Nephron (organoid): ENCODE data around the gene GAS5.

Experiments used
- H3K27ac Mint-ChIP-seq, 3 experiments: 2 replicates each; pipeline ENCODE4 v1.8.0; 2020; ENCODE audit warnings: mixed read lengths in 3 of 3, mild to moderate bottlenecking in 2 of 3, moderate library complexity in 1 of 3
- H3K27me3 Mint-ChIP-seq: 2 replicates; pipeline ENCODE4 v1.8.0; 2021; ENCODE audit warnings: low read depth, mild to moderate bottlenecking, moderate library complexity, mixed read lengths
- H3K36me3 Mint-ChIP-seq: 2 replicates; pipeline ENCODE4 v1.8.0; 2020; ENCODE audit warnings: low read depth, mixed read lengths
- H3K4me1 Mint-ChIP-seq: 2 replicates; pipeline ENCODE4 v1.8.0; 2020; ENCODE audit warnings: mixed read lengths
- H3K4me3 Mint-ChIP-seq, 3 experiments: 2 replicates each; pipeline ENCODE4 v1.8.0; 2020; ENCODE audit warnings: mild to moderate bottlenecking in 3 of 3, mixed read lengths in 3 of 3, moderate library complexity in 2 of 3
- H3K9me3 Mint-ChIP-seq: 2 replicates; pipeline ENCODE4 v1.8.0; 2020; ENCODE audit warnings: mixed read lengths
- CTCF ChIP-seq, 3 experiments: fragments of 200-600 bp; sonication (generic); IDR thresholded peaks; one replicate each; pipeline ENCODE4 v1.5.0; 2021; ENCODE audit warnings: antibody characterized with exemption in 3 of 3; ENCODE audit not compliant: unreplicated experiment in 3 of 3

GAS5 gene

GRCh38 chr1:173876732-173877131 is 8.9 kb upstream of the GAS5 start:
- H3K27me3 Mint-ChIP-seq: no peaks in the 10 kb centered on the region
- H3K36me3 Mint-ChIP-seq: peaks cover 64% of the 10 kb centered on the region
- no peak for TF ChIP-seq CTCF (IDR thresholded peaks at IDR 0.05; ENCODE audit: unreplicated experiment in 3 of 3)
- H3K27ac Mint-ChIP-seq: no peak overlapping the region
- H3K4me1 Mint-ChIP-seq: peaks cover 7% of the 10 kb centered on the region
- no peaks in the 10 kb centered on the region for H3K9me3 Mint-ChIP-seq
- H3K4me3 Mint-ChIP-seq: no peak overlapping the region

- Mint-ChIP-seq H3K9me3 (no peaks in the 10 kb centered on the region), H3K4me3 (peak overlapping the region; percentile 44 to 68 (median 67)), H3K4me1 (peaks cover 32% of the 10 kb centered on the region)
Observed at GRCh38 chr1:173871500-173871899, 3.7 kb upstream of the GAS5 start.

GRCh38 chr1:173871091-173871490 is 3.3 kb upstream of the GAS5 start:
- H3K4me1 Mint-ChIP-seq: peaks cover 36% of the 10 kb centered on the region
- H3K36me3 Mint-ChIP-seq: peaks cover 48% of the 10 kb centered on the region
- H3K9me3 Mint-ChIP-seq: no peaks in the 10 kb centered on the region
- H3K27ac Mint-ChIP-seq: no peak overlapping the region
- no peaks in the 10 kb centered on the region for H3K27me3 Mint-ChIP-seq
- TF ChIP-seq CTCF (IDR thresholded peaks at IDR 0.05; ENCODE audit: unreplicated experiment in 3 of 3): no peak
- H3K4me3 Mint-ChIP-seq: peak overlapping the region in 1 of 3 experiments; percentile 53

More at GRCh38 chr1:173871500-173871899, 3.7 kb upstream of the GAS5 start:
- Mint-ChIP-seq H3K27me3 (no peaks in the 10 kb centered on the region), H3K27ac (no peak overlapping the region), H3K36me3 (peaks cover 47% of the 10 kb centered on the region)
- no peak for TF ChIP-seq CTCF (IDR thresholded peaks at IDR 0.05; ENCODE audit: unreplicated experiment in 3 of 3)

GRCh38 chr1:173870252-173871075 is 2.7 kb upstream of the GAS5 start:
- H3K27me3 Mint-ChIP-seq: no peaks in the 10 kb centered on the region

GRCh38 chr1:173869021-173869359 is 1.2 kb upstream of the GAS5 start:
- peaks cover 56% of the 10 kb centered on the region for H3K36me3 Mint-ChIP-seq
- TF ChIP-seq CTCF (IDR thresholded peaks at IDR 0.05; ENCODE audit: unreplicated experiment in 3 of 3): no peak
- peak overlapping the region; percentile 87 to 97 (median 90) for H3K27ac Mint-ChIP-seq
- no peaks in the 10 kb centered on the region for H3K27me3 Mint-ChIP-seq
- peaks cover 54% of the 10 kb centered on the region for H3K4me1 Mint-ChIP-seq
- H3K4me3 Mint-ChIP-seq: peak overlapping the region; percentile 89 to 99 (median 93)
- H3K9me3 Mint-ChIP-seq: no peaks in the 10 kb centered on the region

More at GRCh38 chr1:173870252-173871075, 2.7 kb upstream of the GAS5 start:
- no peak for TF ChIP-seq CTCF (IDR thresholded peaks at IDR 0.05; ENCODE audit: unreplicated experiment in 3 of 3)
- H3K9me3 Mint-ChIP-seq: no peaks in the 10 kb centered on the region
- H3K27ac Mint-ChIP-seq: peak overlapping the region in 1 of 3 experiments; percentile 87
- peak overlapping the region; percentile 6 to 53 (median 6) for H3K4me3 Mint-ChIP-seq
- peaks cover 42% of the 10 kb centered on the region for H3K4me1 Mint-ChIP-seq
- H3K36me3 Mint-ChIP-seq: peaks cover 48% of the 10 kb centered on the region
